Measurements from ENCODE around the gene IRAK2. TPM values are rescaled to one million over a fixed set of nuclear protein-coding genes. Genes with fewer than 3 reads are reported as not detected.
A peak's percentile ranks its signal among the peaks of the same experiment; 100 is the strongest.

IRAK2 gene
- total RNA-seq, 1 experiment from 2014 or later = 0.61 TPM

DNA sequence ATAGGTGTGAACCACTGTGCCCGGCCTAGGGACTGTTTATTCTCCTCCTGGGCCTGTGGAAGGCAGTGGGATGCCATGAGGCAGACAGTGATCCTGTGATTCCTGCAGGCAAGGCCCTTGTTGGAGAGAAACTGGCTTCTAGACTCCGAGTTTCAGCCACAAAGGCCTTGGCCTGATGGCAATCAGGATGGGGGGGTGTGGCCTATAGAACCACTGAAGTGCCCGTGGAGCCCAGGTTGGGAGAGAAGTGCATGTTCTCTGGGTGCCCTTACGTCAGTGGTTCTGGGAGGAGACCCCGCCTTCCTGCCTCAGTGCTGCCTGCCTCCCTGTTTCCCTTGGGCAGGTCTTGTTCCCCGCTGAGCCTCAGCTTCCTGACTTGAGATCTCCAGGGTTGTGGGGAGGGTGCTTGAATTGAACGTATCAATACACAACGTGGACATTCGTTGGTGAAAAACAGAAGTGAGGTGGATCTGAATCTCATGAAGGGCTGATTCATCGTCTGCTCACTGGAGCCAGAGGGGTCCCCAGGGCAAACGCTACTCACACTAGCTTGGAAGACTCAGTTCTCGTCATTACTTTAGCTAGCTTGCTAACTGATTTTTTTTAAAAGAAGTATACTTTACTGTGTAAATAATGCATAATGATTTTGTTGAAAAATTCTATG, 31.8 kb downstream of the IRAK2 start:
- Histone ChIP-seq H3K23me2 (ENCODE audit: insufficient read length, low read depth, low read length, poor library complexity, severe bottlenecking) (no peaks in the 10 kb centered on the region), H2BK5ac (ENCODE audit: insufficient read length, low read length) (no peak overlapping the region), H3K79me2 (ENCODE audit: insufficient read depth, low read length) (no peaks in the 10 kb centered on the region), H2AFZ (ENCODE audit: low read length) (no peak overlapping the region), H4K91ac (ENCODE audit: insufficient read length, low read depth, low read length) (no peak overlapping the region), H3K4ac (ENCODE audit: low read depth, low read length) (no peak overlapping the region), H2BK12ac (ENCODE audit: insufficient read length, low read depth, low read length) (no peak overlapping the region), H2AK5ac (ENCODE audit: insufficient read length, low read length) (no peak overlapping the region), H3K23ac (ENCODE audit: insufficient read length, low read depth, low read length) (no peak overlapping the region), H3K56ac (ENCODE audit: insufficient read length, low read depth, low read length) (no peak overlapping the region), H3K14ac (ENCODE audit: insufficient read depth, low read length) (no peak overlapping the region), H3K9ac (ENCODE audit: extremely low read depth, insufficient read length, low read length) (no peak overlapping the region), H4K20me1 (ENCODE audit: control insufficient read depth, insufficient read depth, insufficient read length) (no peaks in the 10 kb centered on the region), H2BK120ac (ENCODE audit: low read depth, low read length, poor library complexity, severe bottlenecking) (no peak overlapping the region), H3K9me3 (ENCODE audit: control insufficient read depth, low read depth, low read length) (no peaks in the 10 kb centered on the region), H3K4me1 (ENCODE audit: insufficient read depth, low read length) (peaks cover 7% of the 10 kb centered on the region), H3K27me3 (ENCODE audit: insufficient read depth, low read length) (no peaks in the 10 kb centered on the region), H3K18ac (ENCODE audit: insufficient read length, low read depth, low read length) (no peak overlapping the region), H3K79me1 (ENCODE audit: insufficient read depth, low read depth, low read length, poor library complexity, severe bottlenecking) (no peaks in the 10 kb centered on the region), H4K5ac (ENCODE audit: insufficient read length, low read depth, low read length) (no peak overlapping the region), H3T11ph (ENCODE audit: low read length) (no peak overlapping the region), H4K8ac (replicated peaks; ENCODE audit: insufficient read length, low read depth, low read length) (no peak overlapping the region), H3K27ac (ENCODE audit: insufficient read length, low read depth, low read length) (no peak overlapping the region), H2BK20ac (ENCODE audit: low read depth, low read length, poor library complexity, severe bottlenecking) (no peak overlapping the region), H2BK15ac (ENCODE audit: low read depth, low read length) (no peak overlapping the region), H3K4me2 (ENCODE audit: insufficient read depth, insufficient read length, low read length) (no peak overlapping the region)
- peak overlapping the region in 1 of 3 experiments; percentile 44; a peak in 1 of 7 replicates for H3K27ac Mint-ChIP-seq
- H3K9me3 Mint-ChIP-seq = no peaks in the 10 kb centered on the region
- TF ChIP-seq, protein P1, sequence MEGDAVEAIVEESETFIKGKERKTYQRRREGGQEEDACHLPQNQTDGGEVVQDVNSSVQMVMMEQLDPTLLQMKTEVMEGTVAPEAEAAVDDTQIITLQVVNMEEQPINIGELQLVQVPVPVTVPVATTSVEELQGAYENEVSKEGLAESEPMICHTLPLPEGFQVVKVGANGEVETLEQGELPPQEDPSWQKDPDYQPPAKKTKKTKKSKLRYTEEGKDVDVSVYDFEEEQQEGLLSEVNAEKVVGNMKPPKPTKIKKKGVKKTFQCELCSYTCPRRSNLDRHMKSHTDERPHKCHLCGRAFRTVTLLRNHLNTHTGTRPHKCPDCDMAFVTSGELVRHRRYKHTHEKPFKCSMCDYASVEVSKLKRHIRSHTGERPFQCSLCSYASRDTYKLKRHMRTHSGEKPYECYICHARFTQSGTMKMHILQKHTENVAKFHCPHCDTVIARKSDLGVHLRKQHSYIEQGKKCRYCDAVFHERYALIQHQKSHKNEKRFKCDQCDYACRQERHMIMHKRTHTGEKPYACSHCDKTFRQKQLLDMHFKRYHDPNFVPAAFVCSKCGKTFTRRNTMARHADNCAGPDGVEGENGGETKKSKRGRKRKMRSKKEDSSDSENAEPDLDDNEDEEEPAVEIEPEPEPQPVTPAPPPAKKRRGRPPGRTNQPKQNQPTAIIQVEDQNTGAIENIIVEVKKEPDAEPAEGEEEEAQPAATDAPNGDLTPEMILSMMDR (conservative IDR thresholded peaks at IDR 0.05) = no peak
- peaks cover 9 to 18% of the 10 kb centered on the region in 2 experiments for H3K4me1 Mint-ChIP-seq
- H3K36me3 Mint-ChIP-seq (ENCODE audit: insufficient read depth in 1 of 3, low read depth in 3 of 3) = no peaks in the 10 kb centered on the region
- WGBS (ENCODE audit: extremely low coverage, insufficient read length, low lambda C conversion rate) = no CpG with 5 or more reads among the region's 12 CpGs
- no peak overlapping the region for H3K4me3 Mint-ChIP-seq
- H3K27me3 Mint-ChIP-seq (ENCODE audit: low read depth) = no peaks in the 10 kb centered on the region
- DNase-seq = no peak

Measured in H9 (cell line).